Lower leg skin (tissue), 4 donors: ENCODE data around the gene AP1M1. TPM values are rescaled to one million over a fixed set of nuclear protein-coding genes. Genes with fewer than 3 reads are reported as not detected.

Source experiments
- DNase-seq, 2 donors: peaks; one replicate each; pipeline ENCODE4 v3.0.0-alpha.2; 2019; ENCODE audit warnings: low spot score in 2 of 2
- H3K4me3 ChIP-seq: fragments of 200-600 bp; sonication (generic); 2 replicates; pipeline ENCODE4 v1.5.1; 2017; ENCODE audit warnings: mild to moderate bottlenecking, low read depth; ENCODE audit not compliant: poor library complexity, severe bottlenecking
- POLR2A ChIP-seq, 2 donors: fragments of 450-650 bp; IDR thresholded peaks; one replicate each; pipeline ENCODE4 v1.6.1; 2016 to 2017; ENCODE audit warnings: antibody characterized with exemption in 2 of 2, mild to moderate bottlenecking in 1 of 2, moderate library complexity in 1 of 2
- WGBS, 2 donors: methylation state at CpG; one replicate each; pipeline ENCODE4 v1.1.5; 2018; 5-methylcytosine and 5-hydroxymethylcytosine counted together
- intact Hi-C: fragments of 100-400 bp; cut with DNase I; formaldehyde crosslinking; loops from one replicate; pipeline ENCODE4 v1.15.0; 2023; ENCODE audit warnings: low total_unique reads
- total RNA-seq, 4 donors: library from RNA; depleted of rRNA; stranded (reverse); fragments of >200 nt; gene quantifications; one replicate each; pipeline ENCODE4 v1.1.0, GENCODE V29; 2016
- TF ChIP-seq, protein P1 (sequence below), 3 donors: fragments of 450-650 bp; IDR thresholded peaks; one replicate each; pipeline ENCODE4 v1.5.1; 2016; ENCODE audit warnings: antibody characterized with exemption in 3 of 3, mild to moderate bottlenecking in 3 of 3, moderate library complexity in 2 of 3

AP1M1 gene
- total RNA-seq, 4 donors from 2014 or later, result 47.2 to 66.9 (median 48.6) TPM

DNA sequence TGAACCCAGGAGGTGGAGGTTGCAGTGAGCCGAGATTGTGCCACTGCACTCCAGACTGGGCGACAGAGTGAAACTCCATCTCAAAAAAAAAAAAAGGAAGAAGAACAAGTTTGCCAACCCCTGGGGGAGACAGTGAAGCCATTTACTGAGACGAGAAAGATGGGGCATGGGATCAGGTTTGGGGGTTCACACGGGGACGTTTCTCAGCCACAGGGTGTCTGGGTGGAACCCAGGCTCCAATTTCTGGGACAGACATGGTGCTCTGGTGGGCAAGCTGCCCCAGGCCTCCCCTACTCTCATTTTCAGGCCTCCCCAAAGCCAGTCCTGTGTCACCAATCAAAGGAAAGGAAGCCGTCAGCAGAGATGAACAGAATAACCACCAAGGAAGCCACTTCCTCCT is 40.8 kb upstream of the AP1M1 start:
- no peak overlapping the region for H3K4me3 ChIP-seq
- 72 to 73% methylated on average over 6 of the region's 6 CpGs for WGBS, 2 donors
- TF ChIP-seq, protein P1, sequence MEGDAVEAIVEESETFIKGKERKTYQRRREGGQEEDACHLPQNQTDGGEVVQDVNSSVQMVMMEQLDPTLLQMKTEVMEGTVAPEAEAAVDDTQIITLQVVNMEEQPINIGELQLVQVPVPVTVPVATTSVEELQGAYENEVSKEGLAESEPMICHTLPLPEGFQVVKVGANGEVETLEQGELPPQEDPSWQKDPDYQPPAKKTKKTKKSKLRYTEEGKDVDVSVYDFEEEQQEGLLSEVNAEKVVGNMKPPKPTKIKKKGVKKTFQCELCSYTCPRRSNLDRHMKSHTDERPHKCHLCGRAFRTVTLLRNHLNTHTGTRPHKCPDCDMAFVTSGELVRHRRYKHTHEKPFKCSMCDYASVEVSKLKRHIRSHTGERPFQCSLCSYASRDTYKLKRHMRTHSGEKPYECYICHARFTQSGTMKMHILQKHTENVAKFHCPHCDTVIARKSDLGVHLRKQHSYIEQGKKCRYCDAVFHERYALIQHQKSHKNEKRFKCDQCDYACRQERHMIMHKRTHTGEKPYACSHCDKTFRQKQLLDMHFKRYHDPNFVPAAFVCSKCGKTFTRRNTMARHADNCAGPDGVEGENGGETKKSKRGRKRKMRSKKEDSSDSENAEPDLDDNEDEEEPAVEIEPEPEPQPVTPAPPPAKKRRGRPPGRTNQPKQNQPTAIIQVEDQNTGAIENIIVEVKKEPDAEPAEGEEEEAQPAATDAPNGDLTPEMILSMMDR (IDR thresholded peaks at IDR 0.05), result no peak
- no peak for TF ChIP-seq POLR2A (IDR thresholded peaks at IDR 0.05)
- intact Hi-C loops, result loop anchor here (5.0 kb wide), 1 partner anchor 1570 kb away; no protein-coding TSS in a partner anchor
- no peak for DNase-seq

DNA sequence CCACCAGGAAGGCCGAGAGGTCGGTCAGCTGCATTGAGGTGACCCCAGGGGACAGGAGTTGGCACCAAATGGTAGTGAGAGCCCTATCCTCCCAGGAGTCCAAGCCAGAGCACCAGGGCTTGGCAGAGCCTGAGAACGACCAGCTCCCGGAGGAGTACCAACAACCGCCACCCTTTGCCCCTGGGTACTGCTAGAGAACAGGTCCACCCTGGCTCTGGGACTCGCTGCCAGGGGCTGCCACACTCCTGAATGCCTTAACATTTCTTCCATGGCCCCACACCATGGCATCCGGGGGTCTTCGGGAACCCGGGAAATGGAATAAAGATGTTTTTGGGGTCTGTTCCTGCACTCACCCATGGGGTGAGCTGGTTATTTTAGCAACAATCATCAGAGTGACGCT is 40.1 kb upstream of the AP1M1 start:
- 75 to 81% methylated on average over 10 of the region's 10 CpGs for WGBS, 2 donors
- intact Hi-C loops, result loop anchor here (5.0 kb wide), 1 partner anchor 1570 kb away; no protein-coding TSS in a partner anchor
- no peak overlapping the region for H3K4me3 ChIP-seq
- no peak for DNase-seq
- TF ChIP-seq, protein P1 (IDR thresholded peaks at IDR 0.05), result no peak
- TF ChIP-seq POLR2A (IDR thresholded peaks at IDR 0.05), result no peak

DNA sequence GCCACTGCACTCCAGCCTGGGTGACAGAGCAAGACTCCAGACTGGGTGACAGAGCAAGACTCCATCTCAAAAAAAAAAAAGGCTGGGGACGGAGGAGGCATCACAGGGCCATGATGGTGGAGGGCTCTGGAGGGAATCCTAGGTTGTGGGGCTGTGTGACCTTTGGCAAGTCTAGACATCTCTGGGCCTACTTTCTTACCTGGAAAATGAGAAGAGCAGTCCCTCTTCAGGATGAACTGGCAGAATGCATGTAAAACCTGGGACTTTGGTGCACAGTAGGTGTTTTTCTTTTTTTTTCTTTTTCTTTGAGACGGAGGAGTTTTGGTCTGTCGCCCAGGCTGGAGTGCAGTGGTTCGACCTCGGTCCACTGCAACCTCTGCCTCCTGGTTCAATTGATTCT is 38.1 kb upstream of the AP1M1 start:
- no peak for TF ChIP-seq POLR2A (IDR thresholded peaks at IDR 0.05)
- TF ChIP-seq, protein P1 (IDR thresholded peaks at IDR 0.05), result no peak
- no peak for DNase-seq
- H3K4me3 ChIP-seq, result no peak overlapping the region
- intact Hi-C loops, result loop anchor here (5.0 kb wide), 1 partner anchor 1568 kb away; no protein-coding TSS in a partner anchor
- 86 to 89% methylated on average over 5 of the region's 5 CpGs for WGBS, 2 donors

DNA sequence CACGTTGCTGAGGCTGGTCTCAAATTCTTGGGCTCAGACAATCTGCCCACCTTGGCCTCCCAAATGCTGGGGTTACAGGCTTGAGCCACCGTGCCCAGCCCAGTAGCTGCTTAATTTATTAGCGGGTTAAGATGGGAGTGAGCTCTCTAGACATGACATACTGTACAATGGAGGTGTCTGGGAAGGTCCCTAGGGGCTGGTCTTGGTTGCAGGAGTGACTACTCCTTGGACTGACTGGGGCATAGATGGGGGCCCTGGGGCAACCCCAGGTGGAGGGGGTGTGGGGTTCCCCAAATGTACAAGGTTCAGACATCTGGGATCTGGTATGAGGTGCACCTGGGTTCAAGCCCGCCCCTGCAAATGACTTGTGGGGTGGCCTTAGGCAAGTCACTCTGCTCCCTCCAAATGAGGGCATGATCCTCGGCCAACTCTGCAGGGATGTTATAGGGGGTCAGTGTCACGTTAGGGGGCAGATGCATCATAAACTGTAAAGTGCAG is 37.2 kb upstream of the AP1M1 start:
- no peak overlapping the region for H3K4me3 ChIP-seq
- intact Hi-C loops, result no loop called here
- TF ChIP-seq POLR2A (IDR thresholded peaks at IDR 0.05), result no peak
- TF ChIP-seq, protein P1 (IDR thresholded peaks at IDR 0.05), result no peak
- DNase-seq, result no peak
- 65 to 71% methylated on average over 6 of the region's 6 CpGs for WGBS, 2 donors

DNA sequence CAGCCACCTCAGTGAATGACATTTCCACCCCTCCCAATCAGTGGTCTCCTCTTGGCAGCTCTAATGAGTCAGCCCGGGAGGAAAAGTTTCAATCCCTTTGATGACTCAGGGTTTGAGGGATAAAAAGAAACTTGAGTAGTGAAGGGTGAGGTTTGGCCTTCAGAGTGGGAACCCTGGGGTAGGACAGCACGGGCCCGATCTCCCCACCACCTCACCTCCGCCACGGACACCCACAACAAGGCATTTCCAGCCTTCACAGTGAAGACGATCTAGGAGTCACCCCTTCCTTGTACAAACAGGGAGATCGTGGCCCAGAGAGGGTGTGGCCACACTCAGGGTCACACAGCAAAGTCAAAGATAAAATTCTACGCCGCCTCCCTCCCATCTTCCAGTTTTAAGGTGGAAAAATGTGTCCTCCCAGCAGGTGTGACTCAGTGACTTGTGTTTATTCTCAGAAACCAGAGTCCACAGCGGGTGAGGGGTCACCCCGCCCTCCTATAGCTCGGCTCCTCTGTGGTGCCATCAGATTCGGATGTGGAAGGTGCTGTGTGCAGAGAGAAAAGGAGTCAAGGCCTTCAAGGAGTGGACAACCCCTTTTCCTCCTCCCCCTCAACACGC is 36.7 kb upstream of the AP1M1 start:
- intact Hi-C loops, result no loop called here
- 69 to 75% methylated on average over 14 of the region's 14 CpGs for WGBS, 2 donors
- no peak overlapping the region for H3K4me3 ChIP-seq
- DNase-seq, result no peak
- TF ChIP-seq, protein P1 (IDR thresholded peaks at IDR 0.05), result no peak
- TF ChIP-seq POLR2A (IDR thresholded peaks at IDR 0.05), result no peak
